ENCODE results near the gene NTN4.
"Not testable (repeated sequence)": the region's sequence is repeated elsewhere in the genome, so short reads cannot be mapped to it uniquely, and the experiment has no call there.

NTN4 gene

DNA sequence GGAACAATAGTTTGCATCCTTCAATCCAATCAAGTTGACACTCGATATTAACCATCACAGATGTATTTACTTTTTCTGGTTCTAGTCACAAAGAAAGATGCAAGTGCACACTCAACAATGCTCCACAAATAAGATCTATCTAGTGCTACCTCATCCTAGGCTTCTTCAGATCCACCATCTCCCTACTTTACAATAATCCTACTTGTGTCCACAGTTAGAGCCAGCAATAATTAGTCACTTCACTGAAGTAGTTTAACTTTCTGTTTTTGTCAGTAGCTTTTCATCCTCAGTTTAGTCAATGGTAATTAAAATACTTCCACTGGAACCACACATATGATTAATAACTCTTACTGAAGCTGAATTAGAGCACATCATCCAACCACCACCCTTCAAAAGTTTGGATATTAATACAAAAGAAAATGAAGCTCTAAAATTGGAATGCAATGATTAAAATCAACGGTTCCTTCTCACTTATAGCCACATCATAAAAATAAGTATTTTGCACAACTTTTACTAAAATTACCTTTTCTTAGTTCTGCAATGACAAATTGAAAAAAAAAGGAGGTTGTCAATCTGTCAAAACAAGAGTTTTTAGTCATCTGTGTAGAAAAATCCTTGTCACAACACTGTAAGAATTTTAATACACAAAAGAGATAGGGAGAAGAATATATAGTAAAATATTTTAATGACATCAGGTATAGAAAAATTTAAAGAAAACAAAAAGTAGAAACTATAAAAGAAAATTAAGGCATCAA is 39.9 kb upstream of the NTN4 start:
- TF ChIP-seq, protein P1, sequence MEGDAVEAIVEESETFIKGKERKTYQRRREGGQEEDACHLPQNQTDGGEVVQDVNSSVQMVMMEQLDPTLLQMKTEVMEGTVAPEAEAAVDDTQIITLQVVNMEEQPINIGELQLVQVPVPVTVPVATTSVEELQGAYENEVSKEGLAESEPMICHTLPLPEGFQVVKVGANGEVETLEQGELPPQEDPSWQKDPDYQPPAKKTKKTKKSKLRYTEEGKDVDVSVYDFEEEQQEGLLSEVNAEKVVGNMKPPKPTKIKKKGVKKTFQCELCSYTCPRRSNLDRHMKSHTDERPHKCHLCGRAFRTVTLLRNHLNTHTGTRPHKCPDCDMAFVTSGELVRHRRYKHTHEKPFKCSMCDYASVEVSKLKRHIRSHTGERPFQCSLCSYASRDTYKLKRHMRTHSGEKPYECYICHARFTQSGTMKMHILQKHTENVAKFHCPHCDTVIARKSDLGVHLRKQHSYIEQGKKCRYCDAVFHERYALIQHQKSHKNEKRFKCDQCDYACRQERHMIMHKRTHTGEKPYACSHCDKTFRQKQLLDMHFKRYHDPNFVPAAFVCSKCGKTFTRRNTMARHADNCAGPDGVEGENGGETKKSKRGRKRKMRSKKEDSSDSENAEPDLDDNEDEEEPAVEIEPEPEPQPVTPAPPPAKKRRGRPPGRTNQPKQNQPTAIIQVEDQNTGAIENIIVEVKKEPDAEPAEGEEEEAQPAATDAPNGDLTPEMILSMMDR (IDR thresholded peaks at IDR 0.05; ENCODE audit: low read length, missing control alignments) = no peak
- H3K4me3 ChIP-seq (replicated peaks; ENCODE audit: low read depth, low read length) = no peak overlapping the region
- no peak for DNase-seq (ENCODE audit: low read depth)

DNA sequence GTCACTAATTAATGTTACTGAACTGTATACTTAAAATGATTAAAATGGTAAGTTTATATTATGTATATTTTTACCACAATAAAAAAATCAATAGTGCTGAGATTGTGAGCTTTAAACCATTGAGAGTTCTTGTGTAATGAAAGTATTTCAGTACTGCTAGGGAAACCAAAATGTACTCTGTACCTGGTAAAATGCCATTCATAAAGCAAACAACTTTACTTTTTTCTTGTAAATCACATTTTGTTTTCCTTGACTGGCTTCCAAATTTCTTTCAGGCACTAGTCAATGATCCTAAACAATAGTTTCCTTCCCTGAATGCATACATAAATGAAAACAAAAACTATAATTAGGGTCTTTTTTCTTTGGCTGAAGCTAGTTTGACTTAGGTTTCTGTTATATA is 38.8 kb upstream of the NTN4 start:
- H3K4me3 ChIP-seq (replicated peaks; ENCODE audit: low read depth, low read length) = no peak overlapping the region
- no peak for DNase-seq (ENCODE audit: low read depth)
- TF ChIP-seq, protein P1 (IDR thresholded peaks at IDR 0.05; ENCODE audit: low read length, missing control alignments) = no peak

DNA sequence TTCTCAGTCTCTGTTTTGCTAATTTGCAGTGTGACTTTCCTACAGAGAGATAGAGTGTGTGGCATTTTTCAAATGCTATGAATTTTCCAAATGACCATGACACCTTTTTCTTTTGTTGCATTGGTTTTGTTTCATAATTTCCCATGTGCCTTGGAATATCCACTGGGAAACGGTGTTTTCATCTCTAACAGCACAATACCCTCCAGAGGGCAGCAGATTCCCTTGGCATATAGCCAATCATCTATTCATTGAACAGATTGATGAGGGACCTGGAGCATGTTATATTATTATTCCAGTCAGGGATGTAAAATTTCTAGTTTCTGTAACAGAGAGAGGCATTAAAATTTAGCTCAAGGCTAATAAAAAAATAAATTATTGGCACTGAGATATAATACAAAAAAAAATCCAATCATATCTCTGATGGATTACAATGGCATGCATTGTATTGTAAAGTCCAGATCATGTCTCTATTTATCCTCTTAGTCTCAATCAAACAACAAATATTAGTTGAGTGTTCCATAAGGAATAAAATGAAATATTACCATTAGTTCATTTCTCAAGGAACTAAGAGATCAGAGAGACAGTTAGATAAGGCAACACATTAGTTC is 29.6 kb upstream of the NTN4 start:
- H3K4me3 ChIP-seq (replicated peaks; ENCODE audit: low read depth, low read length) = no peak overlapping the region
- DNase-seq (ENCODE audit: low read depth) = peak; percentile 69
- TF ChIP-seq, protein P1 (IDR thresholded peaks at IDR 0.05; ENCODE audit: low read length, missing control alignments) = peak; percentile 66

DNA sequence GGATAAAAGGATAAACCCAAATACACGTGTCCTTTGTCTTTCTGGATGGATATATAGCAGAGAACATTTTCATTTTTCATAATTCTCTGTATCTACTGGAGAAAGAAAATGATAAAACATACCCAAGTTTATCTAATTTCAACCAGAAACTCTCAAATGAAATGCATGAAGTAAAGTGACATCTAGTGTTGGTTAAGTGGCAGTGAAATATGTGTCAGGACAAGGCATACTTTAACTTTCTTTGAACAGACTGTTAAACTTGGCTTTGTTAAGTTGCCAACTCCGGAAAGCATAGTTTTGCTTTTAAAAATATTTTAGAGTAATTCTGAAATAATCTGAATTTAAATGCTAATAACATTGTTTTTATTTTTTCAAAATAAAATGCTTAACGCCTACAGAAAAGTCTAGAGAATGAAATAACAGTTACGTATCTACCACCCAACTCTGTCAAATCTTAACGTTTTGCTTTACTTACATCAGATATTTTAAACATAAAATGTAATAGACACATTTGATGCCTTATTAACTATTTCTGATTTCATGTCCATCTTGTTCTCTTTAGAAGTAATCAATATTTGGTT is 25.2 kb upstream of the NTN4 start:
- DNase-seq (ENCODE audit: low read depth) = peak; percentile 62
- TF ChIP-seq, protein P1 (IDR thresholded peaks at IDR 0.05; ENCODE audit: low read length, missing control alignments) = peak; percentile 79
- no peak overlapping the region for H3K4me3 ChIP-seq (replicated peaks; ENCODE audit: low read depth, low read length)

DNA sequence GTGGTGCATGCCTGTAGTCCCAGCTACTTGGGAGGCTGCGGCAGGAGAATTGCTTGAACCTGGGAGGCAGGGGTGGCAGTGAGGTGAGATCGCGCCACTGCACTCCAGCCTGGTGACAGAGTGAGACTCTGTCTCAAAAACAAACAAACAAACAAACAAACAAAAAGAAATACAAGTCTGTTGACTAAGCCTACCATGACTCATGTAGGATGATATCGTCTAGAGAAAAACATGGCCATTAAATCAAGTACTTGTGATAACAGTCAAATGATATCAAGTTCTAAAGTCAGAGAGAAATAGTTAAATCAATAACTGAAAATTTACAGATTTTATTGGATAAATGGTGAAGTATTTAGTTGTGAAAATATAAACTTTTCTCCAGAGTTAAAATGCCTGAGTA is 21.6 kb upstream of the NTN4 start:
- not testable (repeated sequence) for DNase-seq (ENCODE audit: low read depth); H3K4me3 ChIP-seq (replicated peaks; ENCODE audit: low read depth, low read length)

DNA sequence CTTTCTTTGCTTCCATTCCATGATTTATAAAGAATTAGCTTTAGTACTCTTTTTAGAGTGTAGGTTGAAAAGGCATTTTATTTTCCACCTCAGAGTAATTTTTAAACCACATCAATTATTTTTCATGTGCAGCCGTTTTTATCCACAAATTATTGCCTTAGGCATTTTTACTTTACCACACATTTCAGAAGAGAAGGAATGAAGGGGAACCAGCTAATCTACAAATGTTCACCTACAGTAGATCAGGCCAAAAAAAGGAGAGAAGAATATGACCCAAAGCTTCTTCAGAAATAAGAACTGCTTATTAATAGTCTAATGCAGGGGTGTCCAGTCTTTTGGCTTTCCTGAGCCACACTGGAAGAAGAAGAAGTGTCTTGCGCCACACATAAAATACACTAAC is 19.8 kb upstream of the NTN4 start:
- H3K4me3 ChIP-seq (replicated peaks; ENCODE audit: low read depth, low read length) = no peak overlapping the region
- TF ChIP-seq, protein P1 (IDR thresholded peaks at IDR 0.05; ENCODE audit: low read length, missing control alignments) = no peak
- no peak for DNase-seq (ENCODE audit: low read depth)

DNA sequence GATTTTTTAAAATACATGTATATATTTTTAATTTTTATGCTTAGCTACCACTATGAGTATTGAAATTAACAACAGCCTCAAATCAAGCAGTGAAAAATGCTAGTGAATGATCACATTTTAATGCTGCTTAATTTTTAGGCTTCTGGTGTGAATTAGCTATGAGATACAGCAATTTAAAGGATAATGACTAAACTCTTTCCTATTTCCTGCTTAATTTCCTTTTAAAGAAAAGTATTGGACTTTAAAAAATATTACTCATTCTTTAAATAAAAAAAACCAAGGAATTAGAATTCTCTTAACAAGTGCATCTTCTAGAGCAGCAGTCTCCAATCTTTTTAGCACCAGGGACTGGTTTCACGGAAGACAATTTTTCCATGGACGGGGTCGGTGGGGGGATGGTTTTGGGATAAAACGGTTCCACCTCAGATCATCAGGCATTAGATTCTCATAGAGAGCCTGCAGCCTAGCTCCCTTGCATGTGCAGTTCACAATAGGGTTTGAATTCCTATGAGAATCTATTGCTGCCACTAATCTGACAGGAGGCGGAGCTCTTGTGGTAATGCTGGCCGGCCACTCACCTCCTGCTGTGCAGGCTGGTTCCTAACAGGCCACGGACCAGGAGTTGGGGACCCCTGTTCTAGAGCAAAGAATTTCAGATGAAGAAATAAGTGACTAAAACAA is 18.6 kb upstream of the NTN4 start:
- no peak for DNase-seq (ENCODE audit: low read depth)
- no peak overlapping the region for H3K4me3 ChIP-seq (replicated peaks; ENCODE audit: low read depth, low read length)
- TF ChIP-seq, protein P1 (IDR thresholded peaks at IDR 0.05; ENCODE audit: low read length, missing control alignments) = no peak

All from fibroblast of pulmonary artery (primary cell).